Activated T-cell treated with anti-CD3 and anti-CD28 coated beads, Interleukin-2, amount 50 U/mL, for 48 hours (primary cell): ENCODE results near the gene KTN1.

ENCODE experiments used
- DNase-seq, 2 experiments: peaks; one replicate each; pipeline ENCODE4 v3.0.0-alpha.2; 2020

Gene KTN1

GRCh38 chr14:55614304-55614703 is 34.3 kb downstream of the KTN1 start:
- DNase-seq, result no peak

GRCh38 chr14:55620277-55620676 is 40.3 kb downstream of the KTN1 start:
- no peak for DNase-seq

DNA sequence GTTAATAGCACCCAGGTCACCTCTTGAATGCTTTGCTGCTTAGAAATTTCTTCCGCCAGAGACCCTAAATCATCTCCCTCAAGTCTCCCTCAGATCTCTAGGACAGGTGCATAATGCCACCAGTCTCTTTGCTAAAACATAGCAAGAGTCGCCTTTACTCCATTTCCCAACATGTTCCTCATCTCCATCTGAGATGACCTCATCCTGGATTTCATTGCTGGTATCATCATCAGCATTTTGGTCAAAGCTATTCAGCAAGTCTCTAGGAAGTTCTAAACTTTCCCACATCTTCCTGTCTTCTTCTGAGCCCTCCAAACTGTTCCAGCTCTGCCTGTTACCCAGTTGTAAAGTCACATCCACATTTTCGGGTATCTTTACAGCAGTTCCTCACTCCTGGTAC is 41.0 kb downstream of the KTN1 start:
- DNase-seq, result no peak

- DNase-seq, result no peak
Measured at GRCh38 chr14:55621391-55621790, 41.4 kb downstream of the KTN1 start.

GRCh38 chr14:55624913-55625312 is 44.9 kb downstream of the KTN1 start:
- no peak for DNase-seq

DNA sequence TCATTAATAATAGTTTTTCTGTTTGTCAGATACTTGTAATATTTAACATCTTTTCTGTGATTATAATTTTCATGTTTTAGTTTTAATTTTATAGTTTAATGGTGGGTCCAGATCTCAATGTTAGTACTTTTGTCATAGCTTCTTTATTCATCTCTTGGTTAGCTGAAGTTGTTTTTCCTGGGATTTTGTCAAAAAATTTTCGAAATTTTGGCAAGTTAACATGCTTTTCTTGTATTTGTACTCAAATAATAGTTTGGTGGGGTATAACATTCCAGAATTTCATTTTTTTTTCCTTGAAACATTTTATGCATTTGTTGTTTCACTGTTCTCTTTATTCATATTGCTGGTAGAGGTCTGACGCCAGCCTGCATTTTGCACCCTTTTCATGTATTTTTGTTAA is 45.5 kb downstream of the KTN1 start:
- DNase-seq, result no peak

DNA sequence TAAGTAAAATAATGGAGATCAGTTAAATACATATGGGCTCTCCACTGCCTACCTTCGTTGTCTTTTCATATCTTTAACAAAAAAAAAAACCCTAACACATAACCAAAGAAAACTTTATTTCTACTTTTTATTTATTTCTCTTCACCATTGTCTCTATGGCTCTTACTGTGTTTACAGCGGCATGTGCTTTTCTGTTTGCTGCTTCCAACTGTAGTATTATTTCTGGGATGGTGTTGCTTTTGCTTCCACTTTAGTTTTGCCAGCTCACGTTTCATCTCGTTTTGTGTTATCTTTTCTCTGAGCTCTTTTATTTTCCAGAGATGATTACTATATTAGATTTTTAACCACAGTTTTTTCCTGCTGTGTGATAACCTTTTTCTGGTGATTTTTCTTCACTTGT is 46.1 kb downstream of the KTN1 start:
- no peak for DNase-seq

DNA sequence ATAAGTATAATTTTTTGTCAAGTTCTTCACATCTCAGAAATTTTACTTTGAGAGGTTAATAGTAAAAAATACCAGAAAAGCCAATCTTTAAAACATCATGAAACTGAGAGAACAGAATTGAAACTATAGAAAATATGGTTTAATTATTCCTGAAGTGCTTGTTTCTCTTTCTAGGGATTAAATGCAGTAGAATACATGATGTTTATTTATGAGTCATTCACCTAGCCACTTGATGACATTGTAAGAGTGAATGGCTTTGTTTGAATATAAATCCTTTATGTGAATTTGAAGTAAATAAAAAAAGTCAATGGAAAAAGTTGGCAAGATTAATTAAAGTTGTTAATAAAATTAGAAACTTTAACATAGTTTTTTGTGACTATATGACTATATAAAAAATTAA is 48.4 kb downstream of the KTN1 start:
- no peak for DNase-seq

DNA sequence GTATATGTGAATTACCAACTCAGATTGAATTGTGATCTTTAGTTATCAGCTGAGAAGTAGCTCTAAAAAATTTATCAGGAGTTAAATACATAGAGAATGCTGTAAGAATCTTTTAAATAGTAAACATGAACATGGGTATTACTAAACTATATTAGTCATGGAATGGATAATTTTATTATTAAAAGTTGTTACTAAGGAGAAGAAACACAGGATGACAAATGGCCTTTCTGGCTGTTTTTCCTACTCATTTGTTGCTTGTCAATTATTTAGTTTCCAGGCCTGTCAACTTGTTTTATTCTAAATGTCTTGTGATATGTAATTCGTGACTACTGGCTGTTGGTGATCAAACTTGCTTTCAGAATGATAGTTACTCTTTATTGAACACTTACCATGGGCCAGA is 58.7 kb downstream of the KTN1 start:
- DNase-seq, result no peak

- DNase-seq, result no peak
Measured at GRCh38 chr14:55641290-55641689, 61.3 kb downstream of the KTN1 start.

DNA sequence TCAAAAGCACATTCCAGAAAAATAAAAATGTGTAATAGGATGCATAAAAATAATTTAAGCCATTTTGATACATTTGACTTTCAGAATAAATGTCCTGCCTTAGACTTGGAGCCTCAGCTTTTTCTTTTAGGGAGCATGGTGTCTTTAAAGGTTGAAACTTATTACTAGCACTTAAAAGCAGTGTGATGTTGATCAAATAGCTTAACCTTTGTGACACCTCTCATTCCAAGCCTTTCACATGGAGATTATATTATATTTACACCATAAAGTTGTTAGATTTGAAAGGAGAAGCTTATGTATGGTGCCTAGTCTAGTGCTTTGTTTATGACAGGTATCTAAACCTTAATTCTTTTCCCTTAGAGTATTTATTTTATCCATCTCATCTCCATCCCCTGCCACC is 61.9 kb downstream of the KTN1 start:
- no peak for DNase-seq

GRCh38 chr14:55645145-55645544 is 65.1 kb downstream of the KTN1 start:
- DNase-seq, result no peak

DNA sequence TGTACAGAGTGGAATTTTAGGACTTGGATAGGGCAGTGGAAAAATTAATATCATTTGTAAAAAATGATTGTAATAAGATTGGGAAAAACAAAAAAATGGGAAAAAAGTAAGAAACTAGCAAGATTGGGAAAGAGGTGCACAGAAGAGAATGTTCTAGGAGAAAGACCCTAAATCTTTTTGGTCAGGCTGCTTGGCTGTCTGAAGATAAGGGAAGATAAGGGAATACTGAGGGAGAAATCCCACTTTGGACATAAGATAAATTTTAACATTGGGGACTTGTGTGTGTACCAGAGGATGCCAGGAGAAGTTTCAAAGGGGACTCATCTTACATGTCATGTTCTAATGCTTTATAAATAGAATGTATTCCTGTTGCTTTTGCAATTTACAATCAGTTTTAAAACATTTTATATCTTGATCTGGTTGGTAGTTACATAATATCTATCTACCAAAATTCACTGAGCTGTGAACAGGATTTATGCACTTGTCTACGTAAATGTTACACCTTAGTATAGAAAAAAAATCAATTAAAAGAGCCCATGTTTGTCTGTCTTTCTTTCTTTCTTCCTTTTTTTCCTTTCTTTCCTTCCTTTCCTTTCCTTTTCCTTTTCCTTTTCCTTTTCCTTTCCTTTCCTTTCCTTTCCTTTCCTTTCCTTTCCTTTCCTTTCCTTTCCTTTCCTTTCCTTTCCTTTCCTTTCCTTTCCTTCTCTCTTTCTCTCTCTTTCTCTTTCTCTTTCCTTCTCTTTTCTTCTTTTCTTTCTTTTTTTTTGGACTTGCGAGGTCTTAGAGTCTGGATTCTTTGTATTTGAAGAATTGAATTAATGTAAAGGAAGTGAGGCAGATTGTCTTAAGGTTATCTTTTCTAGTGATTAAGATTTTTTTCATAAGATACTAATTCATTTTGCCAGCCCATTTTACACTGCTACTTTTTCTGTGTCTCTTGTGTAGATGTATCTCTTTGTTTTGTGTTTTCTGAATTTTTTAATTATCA is 66.1 kb downstream of the KTN1 start:
- no peak for DNase-seq

- DNase-seq, result no peak
Measured at GRCh38 chr14:55650992-55651391, 71.0 kb downstream of the KTN1 start.

- no peak for DNase-seq
Measured at GRCh38 chr14:55654243-55654642, 74.2 kb downstream of the KTN1 start.

DNA sequence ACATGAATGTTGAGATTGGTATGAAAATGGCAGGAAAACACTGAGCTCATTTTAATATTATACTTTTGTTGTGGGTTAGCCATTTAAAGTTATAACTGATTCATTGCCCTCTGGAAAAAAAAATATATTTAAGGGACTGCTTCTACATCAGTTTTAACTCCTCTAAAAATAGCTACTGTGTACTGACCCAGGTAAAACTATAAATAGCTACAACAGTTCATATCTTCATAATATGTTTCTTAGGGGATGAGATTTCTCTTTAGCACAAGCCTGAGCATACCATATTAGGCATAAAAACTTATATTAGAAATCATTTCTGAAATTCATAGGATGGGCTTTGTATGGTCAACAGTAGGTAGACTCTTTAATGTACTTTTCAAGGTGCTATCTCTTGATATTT is 81.0 kb downstream of the KTN1 start:
- no peak for DNase-seq

DNA sequence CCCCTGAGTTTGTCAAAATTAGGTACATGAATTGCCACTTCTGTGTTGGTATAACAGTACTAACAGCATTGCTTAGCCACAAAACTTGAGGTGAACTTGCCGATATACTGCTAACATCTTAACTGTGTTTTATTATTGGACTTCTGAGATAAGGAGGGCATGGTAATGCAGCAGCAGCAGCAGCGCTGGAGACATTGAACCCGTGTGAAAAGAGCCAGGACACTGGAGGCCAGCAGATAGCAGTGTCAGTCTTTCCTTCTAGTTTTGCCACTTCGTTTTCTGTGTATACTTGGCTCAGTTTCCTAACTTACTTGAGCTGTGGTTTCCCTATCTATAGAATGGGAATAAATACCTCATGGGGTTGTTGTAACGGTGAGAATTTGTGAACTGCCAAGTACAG is 82.7 kb downstream of the KTN1 start:
- DNase-seq, result no peak

DNA sequence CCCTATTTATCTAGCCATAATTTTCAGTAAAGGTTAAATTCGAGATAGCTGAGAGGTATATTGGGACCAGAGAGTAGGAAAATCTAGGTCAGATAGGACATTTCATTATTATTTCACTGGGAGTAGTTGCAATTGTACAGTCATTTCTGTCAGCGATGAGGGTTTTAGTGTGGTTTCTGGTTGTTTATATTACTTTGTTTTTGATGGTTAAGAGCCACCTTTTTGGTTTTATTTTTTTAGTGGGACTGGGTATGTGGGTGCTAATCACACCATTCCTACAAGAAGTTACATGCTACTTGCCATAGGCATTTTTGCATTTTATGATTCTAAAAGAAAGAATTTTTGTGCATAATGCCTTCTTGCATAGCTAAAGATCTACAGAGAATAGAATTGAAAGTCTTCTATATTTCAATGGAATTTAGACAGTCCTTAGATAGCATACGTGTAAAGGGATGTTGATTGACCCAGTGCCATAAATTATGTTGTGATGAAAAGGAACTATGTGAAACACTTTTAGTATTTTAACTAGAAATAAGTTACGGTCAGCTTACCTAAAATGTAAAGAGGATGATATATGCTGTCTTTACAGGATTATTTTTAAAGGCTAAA is 85.2 kb downstream of the KTN1 start:
- DNase-seq, result no peak

DNA sequence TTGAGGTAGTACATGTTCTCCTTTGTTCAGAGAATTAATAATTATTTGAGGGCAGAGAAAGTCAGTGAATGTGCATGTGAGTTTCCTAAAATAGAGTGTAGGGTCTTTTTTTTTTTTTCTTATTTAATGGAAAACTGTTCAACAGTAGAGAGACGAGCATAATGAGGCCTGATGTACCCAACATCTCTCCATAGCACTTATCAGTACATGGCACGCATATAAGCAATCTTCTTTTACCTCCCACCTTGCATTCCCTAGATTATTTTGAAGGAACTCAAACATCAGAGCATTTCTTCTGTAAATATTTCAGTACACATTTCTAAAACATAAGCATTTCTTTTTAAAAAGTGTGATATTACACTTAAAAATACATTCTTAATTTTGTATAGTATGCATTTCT is 87.8 kb downstream of the KTN1 start:
- DNase-seq, result no peak

GRCh38 chr14:55671641-55672040 is 91.6 kb downstream of the KTN1 start:
- DNase-seq, result no peak

DNA sequence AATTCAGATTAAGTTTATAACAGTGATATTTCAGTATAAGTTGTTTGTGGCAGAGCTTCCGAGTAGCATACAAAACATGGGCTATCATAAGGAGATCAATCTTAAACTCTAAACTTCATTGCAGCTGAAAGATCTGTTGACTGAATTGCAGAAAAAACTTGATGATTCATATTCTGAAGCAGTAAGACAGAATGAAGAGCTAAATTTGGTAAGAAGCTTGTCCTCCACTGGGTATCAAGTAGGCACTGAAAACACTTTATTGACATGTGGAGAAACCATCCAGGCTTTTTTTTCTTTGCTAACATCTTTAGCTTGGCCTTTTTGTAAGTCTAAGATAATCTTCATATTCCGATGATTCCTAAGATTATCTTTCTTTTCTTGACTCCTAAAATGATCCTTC is 93.0 kb downstream of the KTN1 start:
- DNase-seq, result no peak

- DNase-seq, result no peak
Measured at GRCh38 chr14:55681096-55681495, 101.1 kb downstream of the KTN1 start.

GRCh38 chr14:55684956-55685584 is 105.1 kb downstream of the KTN1 start:
- DNase-seq, result no peak

GRCh38 chr14:55686713-55687112 is 106.7 kb downstream of the KTN1 start:
- no peak for DNase-seq
